Endothelial cell of umbilical vein (primary cell): ENCODE data around the gene PDK2. TPM values are rescaled to one million over a fixed set of nuclear protein-coding genes. Genes with fewer than 3 reads are reported as not detected.

ENCODE experiments used
- BruUV-seq: library from RNA; stranded (reverse); fragments of 400-500 nt; replicated peaks from 2 replicates; lab custom pipeline; 2021; lab: Mats Ljungman, UMichigan
- CTCF ChIA-PET: fragments of 300-600, 350-600 bp; sonication (Branson Sonifier 250); formaldehyde crosslinking; loops from one replicate; lab custom pipeline; 2021; ENCODE audit warnings: antibody characterized with exemption, inconsistent platforms; lab: Charles Lee
- POLR2A ChIA-PET: fragments of 300-600, 350-600 bp; sonication (Branson Sonifier 250); formaldehyde crosslinking; loops from one replicate; lab custom pipeline; 2021; ENCODE audit warnings: antibody characterized with exemption, inconsistent platforms; lab: Charles Lee
- DNase-seq: peaks from one replicate; pipeline ENCODE4 v3.0.0-alpha.2; 2011; ENCODE audit warnings: low read depth, low spot score
- FAIRE-seq: peaks from 2 replicates; lab custom pipeline; 2011; peaks lifted over from hg19 to GRCh38; lab: Jason Lieb, UNC
- H2AFZ ChIP-seq: 2 replicates; pipeline ENCODE4 v1.6.0; 2012; ENCODE audit warnings: low read depth, low read length, control low read depth, inconsistent platforms
- H3K27ac ChIP-seq: 2 replicates; pipeline ENCODE4 v1.5.1; 2011; ENCODE audit warnings: low read depth, mild to moderate bottlenecking, control low read depth, low read length, moderate library complexity; ENCODE audit not compliant: insufficient read depth
- H3K27me3 ChIP-seq, 2 experiments: 2 replicates each; pipeline versions ENCODE4 v1.6.0 to v1.6.1; 2011; ENCODE audit warnings: low read length in 2 of 2, mixed read lengths in 1 of 2; ENCODE audit not compliant: control insufficient read depth in 2 of 2, insufficient read depth in 2 of 2
- H3K36me3 ChIP-seq, 2 experiments: 2 replicates in 1 of 2; 3 replicates in 1 of 2; pipeline ENCODE4 v1.5.1; 2011; ENCODE audit warnings: low read length in 2 of 2, mild to moderate bottlenecking in 1 of 2, moderate library complexity in 1 of 2; ENCODE audit not compliant: control insufficient read depth in 2 of 2, insufficient read depth in 2 of 2; ENCODE audit errors: extremely low read depth in 1 of 2
- H3K4me1 ChIP-seq: 3 replicates; pipeline ENCODE4 v1.5.1; 2011; ENCODE audit warnings: mild to moderate bottlenecking, low read length; ENCODE audit not compliant: control insufficient read depth, insufficient read depth; ENCODE audit errors: extremely low read depth
- H3K4me2 ChIP-seq: 2 replicates; pipeline ENCODE4 v1.6.1; 2011; ENCODE audit warnings: low read length, control low read depth, mixed read lengths; ENCODE audit not compliant: insufficient read depth
- H3K4me3 ChIP-seq, 3 experiments: fragments of 200-600 bp in 1 of 3; sonication (generic), shearing (Covaris generic) in 1 of 3; replicated peaks in 1 of 3; 2 replicates each; pipeline ENCODE4 v1.5.1; 2011 to 2016; ENCODE audit warnings: control low read depth in 3 of 3, low read length in 3 of 3, mild to moderate bottlenecking in 2 of 3, inconsistent platforms in 1 of 3, low read depth in 1 of 3, moderate library complexity in 1 of 3; ENCODE audit not compliant: insufficient read depth in 1 of 3
- H3K79me2 ChIP-seq: 2 replicates; pipeline ENCODE4 v1.6.0; 2012; ENCODE audit warnings: low read length, inconsistent platforms; ENCODE audit not compliant: control insufficient read depth, insufficient read depth
- H3K9ac ChIP-seq: replicated peaks from 2 replicates; pipeline ENCODE3; 2011; ENCODE audit warnings: low read length, control low read depth; ENCODE audit not compliant: insufficient read depth; ENCODE audit errors: extremely low read depth
- H3K9me1 ChIP-seq: replicated peaks from 3 replicates; pipeline ENCODE4 v1.6.0; 2011; ENCODE audit warnings: mild to moderate bottlenecking, low read length; ENCODE audit not compliant: control insufficient read depth, insufficient read depth; ENCODE audit errors: extremely low read depth
- H3K9me3 ChIP-seq: replicated peaks from 2 replicates; pipeline ENCODE4 v1.5.1; 2012; ENCODE audit warnings: low read length, inconsistent platforms; ENCODE audit not compliant: control insufficient read depth, insufficient read depth
- H4K20me1 ChIP-seq: replicated peaks from 2 replicates; pipeline ENCODE3; 2011; ENCODE audit warnings: mild to moderate bottlenecking, low read length; ENCODE audit not compliant: control insufficient read depth, insufficient read depth; ENCODE audit errors: extremely low read depth
- GATA2 ChIP-seq: IDR thresholded peaks from 2 replicates; pipeline ENCODE4 v1.7.0; 2011; ENCODE audit warnings: low read depth, mild to moderate bottlenecking, moderate library complexity, mixed read lengths, low read length; ENCODE audit not compliant: insufficient read length, insufficient read depth
- POLR2AphosphoS5 ChIP-seq: IDR thresholded peaks from 2 replicates; pipeline ENCODE4 v1.6.1; 2012; ENCODE audit warnings: low read depth, mild to moderate bottlenecking, control low read depth, low read length, moderate library complexity; ENCODE audit not compliant: insufficient read depth
- dilution Hi-C: fragments of 300-500 bp; cut with MboI; formaldehyde crosslinking; loops from one replicate; pipeline ENCODE4 v1.15.0; 2019; ENCODE audit warnings: low sequenced_read_pairs; ENCODE audit not compliant: extremely low pct_ligation_motif_present
- intact Hi-C: fragments of 100-400 bp; cut with micrococcal nuclease; formaldehyde crosslinking; loops from one replicate; pipeline ENCODE4 v1.10.0; 2022
- polyA plus RNA-seq, 4 experiments: library from polyadenylated mRNA; depleted of rRNA in 3 of 4; stranded (reverse) in 3 of 4; unstranded in 1 of 4; fragments of >200 nt; gene quantifications; 2 replicates each; pipeline versions ENCODE4 v1.2.1 to v1.2.3, GENCODE V29; 2011 to 2012; ENCODE audit warnings: missing spikeins in 1 of 4
- total RNA-seq: library from RNA; stranded (reverse); gene quantifications from 2 replicates; pipeline ENCODE4 v1.2.3, GENCODE V29; 2021
- TF ChIP-seq, protein P1 (sequence below), 2 donors: IDR thresholded peaks; 1 replicate in 1 of 2; 2 replicates in 1 of 2; pipeline ENCODE4 v1.5.1; 2011; ENCODE audit warnings: low read length in 2 of 2, mild to moderate bottlenecking in 2 of 2, moderate library complexity in 2 of 2, control low read depth in 1 of 2, inconsistent platforms in 1 of 2, low read depth in 1 of 2; ENCODE audit not compliant: insufficient read depth in 1 of 2; ENCODE audit errors: extremely low read depth in 1 of 2

Gene PDK2
- total and polyA plus RNA-seq, 2 donors (not counting 3 experiments of a cell fraction or from before 2014, with no cell fraction given), result 21.3 to 114 TPM

DNA sequence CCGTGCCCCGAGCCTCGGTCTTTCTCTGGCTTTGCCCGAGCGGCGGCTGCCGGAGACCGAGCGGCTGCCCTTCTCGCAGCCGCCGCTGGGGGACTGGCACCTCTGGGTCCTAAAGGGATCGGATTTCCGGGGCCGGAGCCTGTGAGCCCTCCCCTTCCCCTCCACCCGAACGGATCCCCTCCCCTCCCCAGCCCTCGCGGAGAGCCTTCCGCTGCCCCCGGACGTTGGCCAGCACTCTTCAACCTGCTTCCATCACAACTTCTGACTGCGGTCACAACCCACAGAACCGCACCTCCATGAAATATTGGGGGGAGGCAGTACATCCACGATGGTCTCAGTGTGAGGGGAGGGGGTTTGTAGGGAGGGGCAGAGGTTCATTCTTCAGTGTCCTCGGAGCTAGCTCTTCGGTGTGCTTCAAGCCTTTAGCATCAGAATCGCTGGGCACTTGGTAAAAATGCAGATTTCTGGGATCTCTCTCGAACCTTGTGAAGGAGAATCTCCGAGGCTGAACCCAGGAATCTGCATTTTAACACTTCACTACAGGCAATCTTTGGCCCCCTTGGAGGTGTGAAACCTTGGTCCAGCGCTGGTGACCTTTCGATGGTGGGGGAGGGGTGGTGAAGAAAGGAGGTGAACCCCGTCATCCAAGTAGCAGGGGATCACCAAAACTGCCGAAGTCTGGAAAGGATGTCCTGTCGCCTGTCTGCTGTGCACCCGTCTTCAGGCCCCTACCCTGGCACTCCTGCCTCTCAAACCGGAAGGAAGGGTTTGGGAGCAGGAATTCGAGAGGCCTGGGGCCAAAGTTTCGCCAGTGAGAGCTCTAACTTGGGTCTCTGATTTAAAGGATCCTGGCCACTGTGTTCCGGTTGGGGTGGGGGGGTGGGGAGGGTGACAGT is 56.1 kb downstream of the PDK2 start:
- peak overlapping the region; percentile 54 for H3K27ac ChIP-seq
- peaks cover 32% of the 10 kb centered on the region for H3K4me1 ChIP-seq
- POLR2A ChIA-PET, result interaction anchor here (1.0 to 1.3 kb wide), 2 partner anchors 27 to 34 kb away, joined by 3 read pairs; no protein-coding TSS in a partner anchor
- DNase-seq (peak; percentile 85), FAIRE-seq (no peak)
- peak overlapping the region; percentile 12 for H3K9ac ChIP-seq
- no peaks in the 10 kb centered on the region for H3K9me3 ChIP-seq
- no peaks in the 10 kb centered on the region for H3K9me1 ChIP-seq
- no peaks in the 10 kb centered on the region for H3K36me3 ChIP-seq
- no peak overlapping the region for H2AFZ ChIP-seq
- BruUV-seq, result no TSS peak
- no peaks in the 10 kb centered on the region for H3K27me3 ChIP-seq
- peaks cover 44% of the 10 kb centered on the region for H3K79me2 ChIP-seq
- peak overlapping the region in 2 of 3 experiments; percentile 24 to 82 for H3K4me3 ChIP-seq
- TF ChIP-seq, protein P1, sequence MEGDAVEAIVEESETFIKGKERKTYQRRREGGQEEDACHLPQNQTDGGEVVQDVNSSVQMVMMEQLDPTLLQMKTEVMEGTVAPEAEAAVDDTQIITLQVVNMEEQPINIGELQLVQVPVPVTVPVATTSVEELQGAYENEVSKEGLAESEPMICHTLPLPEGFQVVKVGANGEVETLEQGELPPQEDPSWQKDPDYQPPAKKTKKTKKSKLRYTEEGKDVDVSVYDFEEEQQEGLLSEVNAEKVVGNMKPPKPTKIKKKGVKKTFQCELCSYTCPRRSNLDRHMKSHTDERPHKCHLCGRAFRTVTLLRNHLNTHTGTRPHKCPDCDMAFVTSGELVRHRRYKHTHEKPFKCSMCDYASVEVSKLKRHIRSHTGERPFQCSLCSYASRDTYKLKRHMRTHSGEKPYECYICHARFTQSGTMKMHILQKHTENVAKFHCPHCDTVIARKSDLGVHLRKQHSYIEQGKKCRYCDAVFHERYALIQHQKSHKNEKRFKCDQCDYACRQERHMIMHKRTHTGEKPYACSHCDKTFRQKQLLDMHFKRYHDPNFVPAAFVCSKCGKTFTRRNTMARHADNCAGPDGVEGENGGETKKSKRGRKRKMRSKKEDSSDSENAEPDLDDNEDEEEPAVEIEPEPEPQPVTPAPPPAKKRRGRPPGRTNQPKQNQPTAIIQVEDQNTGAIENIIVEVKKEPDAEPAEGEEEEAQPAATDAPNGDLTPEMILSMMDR (IDR thresholded peaks at IDR 0.05; ENCODE audit: extremely low read depth in 1 of 2, insufficient read depth in 1 of 2, low read depth in 1 of 2, low read length in 2 of 2), result peak; percentile 27 to 80
- TF ChIP-seq GATA2 (no peak), POLR2AphosphoS5 (peak; percentile 72)
- H4K20me1 ChIP-seq, result no peaks in the 10 kb centered on the region
- intact Hi-C loops, result no loop called here
- H3K4me2 ChIP-seq, result peak overlapping the region; percentile 53
- dilution Hi-C loops, result no loop called here
- CTCF ChIA-PET, result interaction anchor here (0.9 to 4.5 kb wide), 17 partner anchors 8 to 57 kb away, joined by 3 to 47 read pairs (median 6); partner anchors contain the start of genes COL1A1, PDK2, SAMD14 and SGCA
